Suprapubic skin (tissue), 4 donors: Measurements from ENCODE around the gene FOXJ1. TPM values are rescaled to one million over a fixed set of nuclear protein-coding genes. Genes with fewer than 3 reads are reported as not detected.

Source experiments
- DNase-seq, 2 donors: peaks; one replicate each; pipeline ENCODE4 v3.0.0-alpha.2; 2019; ENCODE audit warnings: low spot score in 2 of 2
- H3K27ac ChIP-seq: fragments of 200-600 bp; sonication (generic); one replicate; pipeline ENCODE4 v1.5.1; 2019
- H3K27me3 ChIP-seq: fragments of 200-600 bp; sonication (generic); one replicate; pipeline ENCODE4 v1.5.1; 2019
- H3K36me3 ChIP-seq: fragments of 200-600 bp; sonication (generic); one replicate; pipeline ENCODE4 v1.5.1; 2019
- H3K4me1 ChIP-seq: fragments of 200-600 bp; sonication (generic); one replicate; pipeline ENCODE4 v1.5.1; 2019
- H3K4me3 ChIP-seq: fragments of 200-600 bp; sonication (generic); one replicate; pipeline ENCODE4 v1.5.1; 2019; ENCODE audit warnings: mild to moderate bottlenecking
- H3K9me3 ChIP-seq: fragments of 200-600 bp; sonication (generic); one replicate; pipeline ENCODE4 v1.5.1; 2019
- CTCF ChIP-seq, 2 donors: fragments of 200-600 bp in 1 of 2; fragments of 450-650 bp in 1 of 2; sonication (generic) in 1 of 2; IDR thresholded peaks; one replicate each; pipeline ENCODE4 v1.5.1; 2016 to 2019; ENCODE audit warnings: antibody characterized with exemption in 2 of 2, mild to moderate bottlenecking in 1 of 2, moderate library complexity in 1 of 2
- EP300 ChIP-seq: sonication (generic); formaldehyde crosslinking; IDR thresholded peaks from one replicate; pipeline ENCODE4 v1.6.1; 2017; ENCODE audit warnings: antibody characterized with exemption
- POLR2A ChIP-seq, 2 donors: fragments of 450-650 bp; IDR thresholded peaks; one replicate each; pipeline ENCODE4 v1.6.1; 2017; ENCODE audit warnings: antibody characterized with exemption in 2 of 2, mild to moderate bottlenecking in 2 of 2, moderate library complexity in 2 of 2
- POLR2AphosphoS5 ChIP-seq, 3 donors: sonication (generic); formaldehyde crosslinking; IDR thresholded peaks; one replicate each; pipeline ENCODE4 v1.6.1; 2017; ENCODE audit warnings: antibody characterized with exemption in 3 of 3
- WGBS: methylation state at CpG from one replicate; pipeline ENCODE4 v1.1.5; 2018; 5-methylcytosine and 5-hydroxymethylcytosine counted together
- total RNA-seq, 4 donors: library from RNA; depleted of rRNA; stranded (reverse); fragments of >200 nt; gene quantifications; one replicate each; pipeline ENCODE4 v1.1.0, GENCODE V29; 2016

The FOXJ1 gene
- total RNA-seq, 4 donors from 2014 or later: 2.1 to 3.6 (median 2.9) TPM

DNA sequence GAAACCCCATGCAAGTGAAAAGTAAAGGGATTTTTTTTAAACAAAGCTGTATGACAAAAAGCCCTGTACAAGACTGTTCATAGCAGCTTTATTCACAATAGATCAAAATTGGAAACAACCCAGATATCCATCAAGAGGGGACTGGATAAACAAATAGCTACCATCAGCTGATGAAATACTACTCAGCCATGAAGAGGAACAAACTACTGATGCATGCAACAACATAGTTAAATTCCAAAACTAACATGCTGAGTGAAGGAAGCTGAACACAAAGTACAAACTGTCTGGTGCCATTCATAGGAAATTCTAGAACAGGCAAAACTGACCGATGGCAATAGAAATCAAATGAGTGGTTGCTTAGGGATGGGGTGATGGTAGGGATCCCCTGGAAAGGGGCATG lies 15.1 kb downstream of the FOXJ1 start:
- Histone ChIP-seq H3K4me1 (peaks cover 10% of the 10 kb centered on the region), H3K27ac (no peak overlapping the region), H3K4me3 (no peak overlapping the region), H3K36me3 (no peaks in the 10 kb centered on the region), H3K27me3 (peaks cover 5% of the 10 kb centered on the region), H3K9me3 (no peaks in the 10 kb centered on the region)
- no peak for DNase-seq
- WGBS: 97% methylated on average over 1 of the region's 1 CpG
- TF ChIP-seq EP300 (no peak), POLR2A (IDR thresholded peaks at IDR 0.05) (no peak), CTCF (IDR thresholded peaks at IDR 0.05) (no peak), POLR2AphosphoS5 (IDR thresholded peaks at IDR 0.05) (no peak)

DNA sequence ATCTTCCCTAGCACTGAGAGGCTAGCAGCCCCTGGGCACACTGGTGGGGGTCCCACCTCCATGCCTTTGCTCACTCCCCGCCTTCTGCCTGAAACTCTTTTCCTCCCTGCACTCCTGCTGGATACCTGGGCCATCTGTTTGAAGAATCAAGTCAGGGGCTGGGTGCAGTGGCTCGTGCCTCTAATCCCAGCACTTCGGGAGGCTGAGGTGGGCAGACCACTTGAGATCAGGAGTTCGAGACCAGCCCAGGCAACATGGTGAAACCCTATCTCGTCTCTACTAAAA lies 15.7 kb downstream of the FOXJ1 start:
- Histone ChIP-seq H3K27me3 (no peaks in the 10 kb centered on the region), H3K4me1 (peaks cover 10% of the 10 kb centered on the region), H3K27ac (no peak overlapping the region), H3K4me3 (no peak overlapping the region), H3K36me3 (no peaks in the 10 kb centered on the region), H3K9me3 (no peaks in the 10 kb centered on the region)
- WGBS: 91% methylated on average over 5 of the region's 5 CpGs
- no peak for TF ChIP-seq EP300
- TF ChIP-seq POLR2AphosphoS5 (IDR thresholded peaks at IDR 0.05): no peak
- no peak for TF ChIP-seq POLR2A (IDR thresholded peaks at IDR 0.05)
- TF ChIP-seq CTCF (IDR thresholded peaks at IDR 0.05): no peak
- DNase-seq: no peak

DNA sequence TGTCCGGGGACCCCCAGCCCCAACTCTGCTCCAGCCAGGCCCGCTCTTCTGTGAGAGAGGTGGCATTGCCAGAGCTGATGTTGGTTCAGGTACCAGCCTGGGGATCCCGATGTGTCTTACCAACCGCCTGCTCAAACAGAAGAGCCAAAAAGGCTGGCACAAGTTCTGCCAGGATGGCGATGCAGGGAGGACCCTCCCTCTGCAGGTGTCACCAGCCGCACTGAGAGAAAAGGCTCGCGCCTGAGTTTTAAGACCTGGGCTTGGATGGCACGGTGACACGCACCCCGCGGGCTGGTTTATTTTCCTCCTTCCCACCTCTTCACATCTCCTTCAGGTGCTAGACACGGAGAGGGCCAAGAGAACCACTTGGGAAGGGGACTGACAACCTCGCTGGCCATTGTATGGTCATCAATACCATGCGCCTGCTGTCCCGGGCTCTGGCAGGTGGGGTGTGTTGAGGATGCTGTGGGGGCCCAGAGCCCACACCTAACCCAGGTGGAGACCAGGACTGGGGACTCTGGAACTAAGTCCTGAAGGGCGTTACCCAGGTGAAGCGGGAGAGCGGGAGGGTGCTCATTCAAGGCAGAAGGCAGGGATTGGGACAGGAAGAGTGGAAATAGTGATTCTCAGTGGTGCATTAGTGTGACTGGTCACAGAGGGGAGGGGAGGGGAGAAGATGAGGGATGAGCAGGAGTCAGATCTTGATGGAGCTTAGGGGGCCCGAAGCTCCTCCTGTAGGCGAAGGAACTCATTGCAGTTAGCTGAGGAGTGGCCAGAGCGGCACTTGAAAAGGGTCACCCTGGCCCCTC lies 16.3 kb downstream of the FOXJ1 start:
- Histone ChIP-seq H3K36me3 (no peaks in the 10 kb centered on the region), H3K4me3 (no peak overlapping the region), H3K4me1 (peaks cover 10% of the 10 kb centered on the region), H3K9me3 (no peaks in the 10 kb centered on the region), H3K27ac (no peak overlapping the region), H3K27me3 (no peaks in the 10 kb centered on the region)
- TF ChIP-seq EP300: no peak
- no peak for TF ChIP-seq POLR2A (IDR thresholded peaks at IDR 0.05)
- no peak for TF ChIP-seq POLR2AphosphoS5 (IDR thresholded peaks at IDR 0.05)
- no peak for TF ChIP-seq CTCF (IDR thresholded peaks at IDR 0.05)
- no peak for DNase-seq
- WGBS: 81% methylated on average over 17 of the region's 22 CpGs

DNA sequence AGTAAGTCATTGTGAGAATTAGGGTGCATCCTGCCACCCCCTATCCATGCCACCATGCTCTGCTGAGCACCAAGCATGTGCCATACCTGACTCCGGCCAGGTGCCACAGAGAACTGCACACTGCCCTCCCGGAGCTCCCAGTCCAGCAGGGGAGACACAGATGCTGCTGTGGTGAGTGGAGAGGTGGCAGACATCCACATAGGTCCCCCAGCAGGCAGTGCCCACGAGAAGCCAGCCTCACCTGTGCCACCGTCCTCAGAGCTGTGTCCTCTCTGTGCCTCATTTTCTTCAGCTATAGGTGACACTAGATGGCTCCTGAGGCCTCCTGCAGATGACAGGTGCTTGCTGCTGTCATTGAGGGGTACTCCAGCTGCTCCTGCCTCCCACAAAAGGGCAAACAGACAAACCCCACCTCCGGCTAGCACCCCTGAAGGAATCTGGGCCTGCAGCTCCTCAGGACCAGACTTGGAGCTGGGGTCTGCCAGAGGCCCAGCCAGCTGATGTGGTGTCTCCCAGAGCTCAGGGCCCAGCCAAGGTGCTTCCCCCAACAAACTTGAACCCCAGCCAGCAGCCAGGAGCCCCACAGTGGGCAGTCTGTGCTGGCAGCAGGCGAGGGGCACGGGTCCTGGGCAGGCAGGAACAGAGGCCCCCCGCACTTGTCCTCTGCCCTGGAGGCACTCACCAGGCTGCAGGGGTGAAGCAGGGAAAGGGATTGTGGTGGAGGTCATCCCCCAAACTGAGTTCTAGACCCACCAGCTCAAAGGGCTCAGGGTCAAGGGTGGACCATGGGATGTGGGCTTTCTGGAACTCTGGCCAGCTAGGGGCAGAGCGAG lies 17.1 kb downstream of the FOXJ1 start:
- TF ChIP-seq CTCF (IDR thresholded peaks at IDR 0.05) (no peak), EP300 (no peak), POLR2AphosphoS5 (IDR thresholded peaks at IDR 0.05) (no peak), POLR2A (IDR thresholded peaks at IDR 0.05) (no peak)
- Histone ChIP-seq H3K27me3 (no peaks in the 10 kb centered on the region), H3K4me3 (no peak overlapping the region), H3K4me1 (peaks cover 10% of the 10 kb centered on the region), H3K9me3 (no peaks in the 10 kb centered on the region), H3K27ac (no peak overlapping the region), H3K36me3 (no peaks in the 10 kb centered on the region)
- WGBS: 67% methylated on average over 4 of the region's 9 CpGs
- DNase-seq: no peak

- Histone ChIP-seq H3K4me3 (no peak overlapping the region), H3K27me3 (no peaks in the 10 kb centered on the region), H3K4me1 (peaks cover 10% of the 10 kb centered on the region), H3K9me3 (no peaks in the 10 kb centered on the region), H3K27ac (no peak overlapping the region), H3K36me3 (no peaks in the 10 kb centered on the region)
- WGBS: 79% methylated on average over 5 of the region's 5 CpGs
- DNase-seq: no peak
- TF ChIP-seq CTCF (IDR thresholded peaks at IDR 0.05): no peak
- TF ChIP-seq POLR2AphosphoS5 (IDR thresholded peaks at IDR 0.05): no peak
- no peak for TF ChIP-seq POLR2A (IDR thresholded peaks at IDR 0.05)
- no peak for TF ChIP-seq EP300
Observed at GRCh38 chr17:76123191-76123499, 17.9 kb downstream of the FOXJ1 start.
